NK-92 treated with Interleukin-12 subunit alpha and Interleukin-12 subunit beta, amount 100 ng/mL, for 24 hours (cell line): Measurements from ENCODE around the gene CTCF.

Experiments used
- DNase-seq: peaks from one replicate; lab custom pipeline; 2025; lab: John Stamatoyannopoulos, UW

The CTCF gene

GRCh38 chr16:67666559-67667452 is 104.5 kb downstream of the CTCF start, which contains the start of the genes C16orf86 and ENKD1:
Gene C16orf86 (plus strand): TSS chr16:67666814. CDS start chr16:67666971, 157 bp downstream.
Gene ENKD1 (minus strand): TSS chr16:67666750. CDS start chr16:67666442, 308 bp downstream.
- DNase-seq, result peak; percentile 51

GRCh38 chr16:67667453-67667816 is 105.1 kb downstream of the CTCF start:
- DNase-seq, result no peak

GRCh38 chr16:67667817-67668494 is 105.6 kb downstream of the CTCF start:
- DNase-seq, result no peak

- no peak for DNase-seq
These were observed 106.3 kb downstream of the CTCF start for GRCh38 chr16:67668495-67669157.

- no peak for DNase-seq
These were observed 107.3 kb downstream of the CTCF start for GRCh38 chr16:67669499-67670101.

- no peak for DNase-seq
These were observed 110.0 kb downstream of the CTCF start for GRCh38 chr16:67672306-67672705.

- no peak for DNase-seq
These were observed 110.7 kb downstream of the CTCF start for GRCh38 chr16:67672739-67673662.

- DNase-seq, result no peak
These were observed 111.6 kb downstream of the CTCF start for GRCh38 chr16:67673712-67674580.

- no peak for DNase-seq
These were observed 112.7 kb downstream of the CTCF start for GRCh38 chr16:67674851-67675578.

- no peak for DNase-seq
These were observed 113.2 kb downstream of the CTCF start for GRCh38 chr16:67675579-67675935.

GRCh38 chr16:67675999-67676398 is 113.7 kb downstream of the CTCF start:
- no peak for DNase-seq

GRCh38 chr16:67676516-67676915 is 114.2 kb downstream of the CTCF start:
- no peak for DNase-seq

GRCh38 chr16:67676939-67677338 is 114.6 kb downstream of the CTCF start:
- no peak for DNase-seq

GRCh38 chr16:67677712-67678111 is 115.4 kb downstream of the CTCF start:
- DNase-seq, result no peak

GRCh38 chr16:67678354-67679023 is 116.2 kb downstream of the CTCF start:
- no peak for DNase-seq

GRCh38 chr16:67679935-67680897 is 117.9 kb downstream of the CTCF start:
- DNase-seq, result no peak

- DNase-seq, result no peak
These were observed 121.4 kb downstream of the CTCF start for GRCh38 chr16:67683767-67684166.
